Measurements from ENCODE around the gene GNPTG.
"Not testable (repeated sequence)": the region's sequence is repeated elsewhere in the genome, so short reads cannot be mapped to it uniquely, and the experiment has no call there.

Gene GNPTG

DNA sequence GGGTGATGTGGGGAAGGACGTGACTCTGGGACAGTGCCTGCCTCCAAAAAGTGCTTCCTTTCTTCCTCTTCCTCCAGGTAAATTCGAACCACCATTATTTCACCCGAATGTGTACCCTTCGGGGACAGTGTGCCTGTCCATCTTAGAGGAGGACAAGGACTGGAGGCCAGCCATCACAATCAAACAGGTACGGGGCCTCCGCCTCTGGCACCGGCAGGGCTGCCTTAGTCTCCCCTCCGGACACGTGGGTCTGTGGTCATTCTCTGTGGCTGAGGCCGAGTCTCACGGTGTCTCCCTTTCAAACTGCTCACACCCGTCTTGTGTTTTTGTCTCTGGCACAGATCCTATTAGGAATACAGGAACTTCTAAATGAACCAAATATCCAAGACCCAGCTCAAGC is 31.6 kb upstream of the GNPTG start:
- DNase-seq = no peak

DNA sequence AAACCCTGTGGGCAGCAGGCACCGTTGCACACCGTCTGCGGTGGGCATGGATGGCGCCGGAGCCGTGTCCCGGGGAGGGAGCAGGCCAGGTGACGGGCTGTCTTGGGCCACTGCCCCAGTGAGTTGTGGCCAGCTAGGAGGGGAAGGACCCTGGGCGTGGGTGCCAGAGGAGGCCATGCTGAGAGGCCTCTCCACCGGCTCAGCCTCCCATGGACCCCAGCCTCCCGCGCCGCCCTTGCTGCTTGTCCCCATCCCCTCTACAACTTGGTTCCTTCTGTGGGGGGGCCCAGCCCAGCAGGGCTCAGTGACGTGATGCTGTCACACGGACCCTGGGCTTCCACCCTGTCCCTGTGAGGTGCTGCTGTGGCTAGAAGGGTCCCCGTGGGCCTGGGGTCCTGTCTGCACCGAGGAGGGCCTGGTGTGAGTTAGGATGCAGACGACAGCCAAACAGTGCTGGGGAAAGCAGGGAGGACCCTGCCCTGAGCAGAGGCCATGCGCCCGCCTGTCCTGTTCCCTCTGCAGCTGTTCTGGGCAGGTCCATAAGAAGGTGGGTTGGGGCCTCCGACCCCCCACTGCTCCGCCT is 31.0 kb upstream of the GNPTG start:
- DNase-seq = no peak

DNA sequence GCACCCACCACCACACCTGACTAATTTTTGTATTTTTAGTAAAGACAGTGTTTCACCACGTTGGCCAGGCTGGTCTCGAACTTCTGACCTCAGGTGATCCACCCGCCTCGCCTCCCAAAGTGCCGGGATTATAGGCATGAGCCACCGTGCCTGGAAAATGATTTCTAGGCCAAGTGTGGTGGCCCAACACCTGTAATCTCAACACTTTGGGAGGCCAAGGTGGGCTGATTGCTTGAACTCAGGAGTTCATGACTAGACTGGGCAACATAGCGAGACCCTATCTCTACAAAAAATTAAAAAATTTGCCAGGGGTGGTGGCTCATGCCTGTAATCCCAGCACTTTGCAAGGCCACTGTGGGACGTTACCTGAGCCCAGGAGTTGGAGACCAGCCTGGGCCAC is 29.3 kb upstream of the GNPTG start:
- DNase-seq = no peak

DNA sequence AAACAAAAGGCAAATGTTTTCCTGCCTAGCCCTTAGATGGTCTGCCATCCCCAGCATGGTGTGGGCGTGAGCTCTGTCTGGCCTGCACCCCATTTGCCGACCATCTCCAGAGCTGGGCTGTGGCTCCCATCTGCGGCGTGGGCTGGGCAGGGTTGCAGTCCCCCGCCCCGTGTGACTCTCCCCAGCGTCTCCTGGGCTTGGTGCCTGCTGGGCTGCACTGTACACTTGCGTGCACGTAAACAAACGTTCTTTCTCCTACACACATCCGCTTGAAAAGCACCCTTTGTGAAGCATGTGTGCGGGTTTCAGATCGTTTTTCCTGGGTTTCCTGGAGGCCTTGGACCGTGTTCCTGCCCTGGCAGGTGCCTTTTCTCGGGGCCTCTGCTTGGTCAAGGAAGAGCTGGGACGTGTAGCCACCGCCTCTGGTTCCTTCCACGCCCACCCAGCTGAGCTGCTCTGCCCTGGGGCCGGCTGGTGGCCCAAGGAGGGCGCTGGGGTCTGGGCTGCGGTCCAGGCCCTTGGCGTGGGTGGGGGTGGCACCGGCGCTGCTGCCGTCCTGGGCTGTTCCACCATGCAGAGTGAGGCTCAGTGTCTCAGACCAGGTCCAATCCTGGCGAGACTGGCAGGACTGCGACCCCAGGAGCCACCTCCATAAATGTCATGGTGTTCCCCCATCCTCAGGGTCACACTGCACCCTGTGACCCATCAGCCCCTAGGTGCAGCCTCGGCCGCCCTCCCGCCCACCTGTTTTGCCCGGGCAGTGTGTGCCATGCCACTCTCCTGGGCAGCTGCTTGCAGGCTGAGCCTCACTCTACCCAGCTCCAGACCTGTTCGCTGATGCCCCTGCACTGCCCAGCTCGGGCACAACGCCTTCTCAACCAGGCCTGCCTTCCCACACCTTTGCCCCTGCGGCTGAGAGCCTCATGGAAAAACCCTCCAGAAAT is 28.2 kb upstream of the GNPTG start:
- DNase-seq = no peak

DNA sequence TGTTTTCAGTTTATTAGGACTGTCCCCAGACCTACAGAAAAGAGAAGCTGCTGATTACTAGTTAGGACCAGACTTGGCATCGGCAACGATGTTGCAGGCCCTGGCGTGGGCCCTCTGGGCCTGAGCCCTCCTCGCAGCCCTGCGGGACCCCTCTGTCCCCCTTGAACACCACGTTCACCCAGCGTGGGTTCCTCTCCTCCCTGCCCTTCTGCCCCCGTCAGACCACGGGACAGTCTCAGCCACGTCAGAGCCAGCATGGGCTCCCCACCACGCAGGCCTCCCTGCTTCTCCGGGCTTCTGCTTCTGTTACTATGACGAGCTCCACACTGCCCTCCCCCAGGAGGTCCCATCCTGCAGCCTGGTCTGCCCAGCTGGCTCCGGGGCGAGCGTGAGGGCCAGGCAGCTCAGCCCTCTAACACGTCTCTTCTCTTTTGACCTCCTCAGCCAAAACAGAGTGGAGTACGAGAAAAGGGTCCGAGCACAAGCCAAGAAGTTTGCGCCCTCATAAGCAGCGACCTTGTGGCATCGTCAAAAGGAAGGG is 27.4 kb upstream of the GNPTG start:
- no peak for DNase-seq

DNA sequence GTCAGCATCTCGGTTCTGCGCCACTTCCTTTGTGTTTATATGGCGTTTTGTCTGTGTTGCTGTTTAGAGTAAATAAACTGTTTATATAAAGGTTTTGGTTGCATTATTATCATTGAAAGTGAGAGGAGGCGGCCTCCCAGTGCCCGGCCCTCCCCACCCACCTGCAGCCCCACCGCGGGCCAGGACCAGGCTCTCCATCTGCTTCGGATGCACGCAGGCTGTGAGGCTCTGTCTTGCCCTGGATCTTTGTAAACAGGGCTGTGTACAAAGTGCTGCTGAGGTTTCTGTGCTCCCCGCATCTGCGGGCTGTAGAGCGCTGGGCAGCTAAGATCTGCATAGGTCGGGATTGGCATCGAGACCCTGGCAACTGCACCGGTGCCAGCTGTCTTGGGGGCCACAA is 26.5 kb upstream of the GNPTG start:
- no peak for DNase-seq

DNA sequence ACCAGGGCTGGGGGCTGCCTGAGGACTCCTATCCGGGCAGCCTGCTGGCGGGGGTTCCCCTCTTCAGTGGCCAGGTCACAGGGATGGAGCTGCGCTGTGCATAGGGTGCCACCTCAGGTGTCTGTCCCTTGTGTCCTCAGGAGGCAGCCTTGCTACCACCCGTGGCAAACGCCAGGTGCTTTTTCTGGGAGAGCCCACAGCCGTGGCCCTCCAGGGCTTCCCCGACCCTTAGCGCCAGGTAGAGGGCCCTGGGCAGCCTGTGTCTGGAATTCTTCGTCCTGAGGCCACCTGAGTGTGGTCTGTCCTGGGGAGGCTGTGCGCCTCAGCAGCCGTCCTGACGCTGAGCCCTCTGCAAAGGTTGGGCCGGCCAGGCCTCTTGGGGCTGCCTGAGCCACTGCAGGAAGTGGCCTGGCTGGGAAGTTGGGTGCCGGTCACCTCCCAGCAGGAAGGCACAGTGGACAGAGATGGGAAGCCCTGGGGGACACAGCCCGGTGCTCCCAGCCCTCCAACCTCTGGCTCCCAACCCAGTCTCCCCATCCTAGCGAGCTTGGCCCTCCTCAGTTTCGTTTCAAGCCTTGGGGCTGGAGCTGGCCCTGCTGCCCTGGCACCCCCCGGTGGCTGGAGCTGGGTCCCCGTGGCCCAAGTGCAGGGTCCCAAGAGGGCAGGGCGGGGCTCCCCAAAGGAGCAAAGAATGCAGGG is 25.9 kb upstream of the GNPTG start:
- DNase-seq = no peak

DNA sequence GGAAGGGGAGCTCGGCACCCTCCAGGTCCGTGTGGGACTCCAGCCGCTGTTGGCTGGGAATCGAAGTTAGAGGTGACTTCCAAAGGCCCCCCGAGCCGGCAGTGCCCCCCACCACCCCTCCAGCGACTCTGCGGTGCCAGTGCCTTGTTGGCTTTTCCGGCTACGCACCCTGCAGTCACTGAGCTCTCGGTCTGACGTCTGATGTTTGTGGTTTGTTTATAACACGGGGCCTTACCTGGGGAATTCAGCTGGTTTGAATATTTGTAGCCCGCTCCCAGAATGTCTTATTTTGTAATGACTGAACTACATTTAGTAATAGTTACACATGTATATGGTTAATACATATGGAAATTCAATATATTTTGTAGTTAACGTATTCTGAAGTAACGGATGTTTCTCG is 25.3 kb upstream of the GNPTG start:
- DNase-seq = no peak

DNA sequence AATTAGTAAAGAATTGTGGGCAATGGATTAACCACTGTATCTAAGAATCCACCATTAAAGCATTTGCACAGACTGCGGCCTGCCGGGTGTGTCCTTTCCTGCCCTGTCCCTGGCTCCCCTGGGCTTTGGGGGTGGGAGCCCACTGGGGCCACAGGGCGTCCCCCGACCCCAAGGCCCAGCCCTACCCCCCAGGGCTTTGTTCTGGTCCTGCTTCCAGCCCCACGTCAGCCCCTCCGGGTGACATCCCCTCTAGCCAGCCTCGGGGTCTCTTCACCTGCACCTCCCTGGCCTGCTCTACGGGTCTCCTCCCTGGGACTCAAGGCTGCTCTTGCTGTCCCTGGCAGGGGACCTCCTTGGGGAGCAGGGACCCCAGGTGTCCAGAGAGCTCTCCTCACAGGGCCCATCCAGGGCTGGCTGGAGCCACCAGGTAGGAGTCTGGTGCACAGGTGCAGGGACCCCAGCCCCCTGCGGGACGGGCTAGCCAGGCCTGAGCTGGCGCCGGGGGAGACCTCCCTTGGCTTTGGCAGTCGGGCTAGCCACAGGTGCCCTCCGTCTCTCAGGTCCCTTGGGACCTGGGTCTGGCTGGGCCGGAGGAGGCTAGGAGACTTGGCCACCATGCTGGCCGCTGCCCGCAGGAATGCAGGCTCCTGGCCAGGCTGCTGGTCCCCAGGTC is 24.6 kb upstream of the GNPTG start:
- no peak for DNase-seq

DNA sequence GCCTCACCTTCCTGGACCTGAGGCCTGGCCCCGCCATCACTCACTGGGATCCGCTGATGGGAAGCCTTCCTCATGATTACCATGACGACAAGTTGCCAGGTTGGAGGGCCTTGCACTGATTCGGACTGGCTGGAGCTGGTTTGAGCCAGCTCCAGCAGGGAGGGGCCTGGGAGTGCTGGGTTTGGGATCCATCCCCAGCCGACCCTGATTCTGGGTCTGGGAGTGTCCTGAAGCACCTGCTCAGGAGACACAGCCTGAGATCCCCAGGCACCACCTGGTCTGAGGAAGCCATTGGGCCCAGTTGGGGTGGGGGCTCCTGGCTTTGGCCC is 24.1 kb upstream of the GNPTG start:
- no peak for DNase-seq

DNA sequence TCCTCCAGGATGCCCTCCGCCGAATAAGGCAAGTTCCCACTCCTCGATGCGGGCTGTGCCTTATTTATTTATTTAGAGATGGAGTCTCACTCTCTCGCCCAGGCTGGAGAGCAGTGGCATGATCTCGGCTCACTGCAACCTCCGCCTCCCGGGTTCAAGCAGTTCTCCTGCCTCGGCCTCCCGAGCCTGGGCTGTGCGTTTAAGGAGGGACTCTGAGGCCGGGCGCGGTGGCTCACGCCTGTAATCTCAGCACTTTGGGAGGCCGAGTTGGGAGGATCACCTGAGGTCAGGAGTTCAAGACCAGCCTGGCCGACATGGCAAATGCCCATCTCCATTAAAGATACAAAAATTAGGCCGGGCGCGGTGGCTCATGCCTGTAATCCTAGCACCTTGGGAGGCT is 23.6 kb upstream of the GNPTG start:
- not testable (repeated sequence) for DNase-seq

DNA sequence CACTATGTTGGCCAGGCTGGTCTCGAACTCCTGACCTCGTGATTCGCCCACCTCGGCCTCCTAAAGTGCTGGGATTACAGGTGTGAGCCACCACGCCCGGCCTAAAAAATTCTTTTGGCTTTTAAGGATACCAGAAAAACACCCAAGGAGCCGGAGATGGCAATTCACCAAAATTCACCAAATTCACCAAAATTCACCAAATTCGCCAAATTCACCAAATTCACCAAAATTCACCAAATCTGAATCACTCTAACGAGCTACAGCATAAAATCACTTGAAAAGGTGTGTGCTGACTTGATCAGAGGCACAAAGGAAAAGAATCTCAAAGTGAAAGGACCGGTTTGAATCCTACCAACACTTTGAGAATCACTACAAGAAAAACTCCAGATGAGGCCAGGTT is 22.8 kb upstream of the GNPTG start:
- not testable (repeated sequence) for DNase-seq

DNA sequence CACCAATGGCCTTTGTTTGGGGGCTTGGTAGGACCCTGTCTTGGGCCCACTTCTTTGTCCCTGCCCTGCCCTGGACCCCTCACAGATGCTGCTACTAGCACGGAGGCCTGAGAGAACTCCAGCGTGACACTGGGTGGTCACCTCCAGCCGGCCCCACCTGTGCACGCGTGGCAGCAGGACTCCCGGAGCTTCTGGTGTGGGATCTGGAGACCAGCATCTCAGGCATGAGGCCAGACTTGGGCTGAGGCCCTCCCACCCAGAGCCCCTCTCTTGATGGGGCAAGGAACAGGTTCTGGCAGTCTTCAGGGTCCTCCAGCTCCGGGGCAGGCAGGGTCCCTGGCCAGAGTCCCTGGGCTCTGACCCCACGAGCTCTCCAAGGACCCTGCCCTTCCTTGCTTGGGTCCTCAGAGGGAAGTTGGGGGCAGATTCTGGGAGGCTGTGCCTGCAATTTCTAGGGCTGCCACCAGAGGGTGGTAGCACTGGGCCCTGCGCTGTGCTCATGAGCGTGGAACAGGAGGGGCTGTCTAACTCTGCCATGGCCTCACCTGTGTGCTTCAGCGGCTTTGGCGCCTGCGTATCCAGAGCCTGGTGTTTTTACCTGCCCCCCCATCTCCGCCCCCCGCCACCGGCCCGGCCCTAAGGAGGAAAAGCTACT is 21.3 kb upstream of the GNPTG start:
- no peak for DNase-seq

DNA sequence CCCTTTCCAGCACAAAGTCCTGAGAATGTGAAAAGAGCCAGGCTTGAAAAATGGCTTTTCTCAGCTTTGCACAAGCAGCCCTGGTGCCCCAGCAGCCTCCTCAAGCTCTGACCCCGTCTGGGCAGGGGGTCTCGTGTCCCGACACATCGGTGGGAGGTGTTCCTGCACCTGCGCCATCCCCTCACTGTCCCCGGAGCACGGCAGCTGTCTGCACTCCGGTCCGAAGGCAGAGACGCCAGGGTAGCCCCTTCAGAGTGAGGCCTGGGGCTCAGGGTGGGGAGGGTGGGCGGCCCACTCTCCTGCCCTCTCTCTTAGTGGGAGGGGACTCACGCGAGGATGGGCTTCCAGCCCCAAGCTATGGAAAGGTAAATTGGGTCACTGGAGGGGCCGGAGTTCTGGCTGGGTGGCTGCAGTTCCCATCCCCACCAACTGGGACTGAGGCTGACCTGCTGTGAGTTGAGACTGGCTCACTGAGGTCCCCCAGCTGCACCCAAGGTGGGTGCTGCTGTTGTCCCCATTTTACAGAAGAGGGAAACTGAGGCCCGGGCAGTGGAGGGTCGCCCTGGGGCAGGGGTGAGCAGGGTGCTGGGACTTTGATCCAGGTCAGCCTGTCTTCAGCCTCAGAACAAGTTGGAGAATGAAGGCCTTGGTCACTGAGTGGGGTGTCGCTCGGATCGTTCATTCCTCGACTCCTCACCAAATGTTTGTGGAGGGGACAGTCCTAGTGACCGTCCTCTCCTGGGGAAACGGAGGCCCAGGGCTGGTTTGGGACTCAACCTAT is 20.6 kb upstream of the GNPTG start:
- no peak for DNase-seq

DNA sequence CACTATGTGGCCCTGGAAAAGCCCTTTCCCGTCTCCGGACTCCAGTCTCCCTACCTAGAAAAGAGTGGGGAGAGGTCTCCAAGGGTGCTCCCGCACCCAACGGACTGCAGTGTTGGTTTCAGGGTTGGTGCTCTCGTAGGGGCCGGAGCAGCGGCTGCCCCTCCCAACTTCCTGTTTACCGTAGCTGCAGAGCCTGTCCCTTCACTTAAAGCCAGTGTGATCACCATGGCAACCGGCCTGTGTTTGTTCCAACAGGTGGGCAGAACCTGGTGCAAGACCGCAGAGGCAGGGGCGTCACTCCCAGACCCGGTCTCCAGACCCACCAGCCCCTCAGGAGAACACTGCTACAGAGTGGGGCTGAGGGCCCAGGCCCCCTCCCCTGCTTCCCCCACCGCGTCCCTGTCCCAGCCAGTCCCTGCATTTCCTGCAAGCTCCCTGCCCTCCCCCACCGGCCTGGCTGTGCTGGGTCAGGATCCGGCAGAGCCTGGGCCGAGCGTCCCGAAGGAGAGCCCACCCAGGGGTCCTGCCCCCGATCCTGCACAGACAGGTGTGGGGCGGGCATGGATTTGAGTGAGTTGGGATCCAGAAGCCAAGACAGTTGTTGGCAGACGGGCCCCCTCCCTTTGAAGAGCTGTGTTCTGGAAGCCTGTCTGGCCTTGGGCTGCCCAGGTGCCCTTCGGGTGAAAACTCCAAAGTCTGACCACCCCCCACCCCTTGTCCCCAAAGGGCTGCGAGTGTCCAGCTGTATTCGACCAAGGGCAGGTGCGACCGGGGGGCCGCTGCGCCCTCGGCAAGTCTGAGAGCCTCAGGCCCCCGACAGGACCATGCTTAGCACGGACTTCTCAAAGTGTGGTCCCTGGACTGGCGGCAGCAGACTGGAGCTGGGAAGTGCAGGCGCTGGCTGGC is 19.8 kb upstream of the GNPTG start:
- DNase-seq = peak; percentile 40

DNA sequence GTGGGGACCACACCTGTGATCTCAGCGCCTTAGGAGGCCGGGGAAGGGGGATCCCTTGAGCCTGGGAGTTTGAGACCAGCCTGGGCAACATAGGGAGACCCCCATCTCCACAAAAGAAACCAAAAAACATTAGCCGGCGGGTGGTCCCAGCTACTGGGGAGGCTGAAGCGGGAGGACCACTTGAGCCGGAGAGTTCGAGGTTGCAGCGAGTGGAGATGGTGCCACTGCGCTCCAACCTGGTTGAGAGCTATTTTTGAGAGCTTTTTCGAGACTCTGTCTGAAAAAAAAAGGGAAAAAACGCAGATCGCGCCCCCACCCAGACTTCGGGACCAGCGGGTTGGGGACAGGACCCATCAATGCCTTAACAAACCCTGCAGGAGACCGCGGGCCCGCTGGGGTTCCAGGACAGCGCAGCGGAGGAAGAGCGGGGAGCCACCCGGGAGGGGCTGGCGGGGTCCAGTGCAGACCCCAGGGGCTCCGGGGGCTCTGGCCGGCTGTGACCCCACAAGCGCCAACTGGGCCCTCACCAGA is 19.0 kb upstream of the GNPTG start:
- no peak for DNase-seq

DNA sequence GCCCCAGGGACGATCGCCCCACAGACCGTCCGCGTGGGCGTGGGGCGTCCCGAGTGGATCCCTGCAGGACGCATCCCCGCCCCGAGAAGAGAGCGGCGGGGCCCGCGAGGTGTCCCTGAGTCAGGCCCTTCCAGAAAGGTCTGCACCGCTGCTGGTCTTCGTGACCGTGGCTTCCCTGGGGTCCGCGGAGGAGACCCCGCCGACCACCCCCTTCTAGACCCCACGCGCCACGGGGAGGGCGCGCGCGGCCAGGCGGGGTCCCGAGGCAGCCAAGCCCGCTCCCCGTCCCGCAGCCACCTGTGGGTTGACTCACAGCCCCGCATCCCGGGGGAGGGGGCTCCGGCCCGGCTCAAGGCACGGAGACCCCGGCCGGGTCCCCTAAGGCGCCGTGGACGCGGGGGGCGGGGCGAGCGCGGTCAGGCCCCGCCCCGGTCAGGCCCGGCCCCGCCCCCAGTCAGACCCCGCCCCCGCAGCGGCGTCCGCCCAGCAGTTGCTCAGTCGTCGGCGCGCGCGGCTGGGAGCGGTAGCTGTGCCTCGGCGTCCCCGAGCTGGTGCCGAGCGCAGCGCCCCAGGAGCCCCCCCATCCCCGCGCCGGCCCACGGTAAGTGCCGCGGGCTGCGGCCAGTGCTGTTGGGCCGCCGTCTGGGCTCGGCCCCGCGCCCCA is 18.4 kb upstream of the GNPTG start, which contains the start of gene BAIAP3:
TSS of gene BAIAP3 (plus strand) at position 497 of the 664 bp plus-strand sequence. CDS start 4,905 bp downstream, outside the sequence.
- peak; percentile 48 for DNase-seq

DNA sequence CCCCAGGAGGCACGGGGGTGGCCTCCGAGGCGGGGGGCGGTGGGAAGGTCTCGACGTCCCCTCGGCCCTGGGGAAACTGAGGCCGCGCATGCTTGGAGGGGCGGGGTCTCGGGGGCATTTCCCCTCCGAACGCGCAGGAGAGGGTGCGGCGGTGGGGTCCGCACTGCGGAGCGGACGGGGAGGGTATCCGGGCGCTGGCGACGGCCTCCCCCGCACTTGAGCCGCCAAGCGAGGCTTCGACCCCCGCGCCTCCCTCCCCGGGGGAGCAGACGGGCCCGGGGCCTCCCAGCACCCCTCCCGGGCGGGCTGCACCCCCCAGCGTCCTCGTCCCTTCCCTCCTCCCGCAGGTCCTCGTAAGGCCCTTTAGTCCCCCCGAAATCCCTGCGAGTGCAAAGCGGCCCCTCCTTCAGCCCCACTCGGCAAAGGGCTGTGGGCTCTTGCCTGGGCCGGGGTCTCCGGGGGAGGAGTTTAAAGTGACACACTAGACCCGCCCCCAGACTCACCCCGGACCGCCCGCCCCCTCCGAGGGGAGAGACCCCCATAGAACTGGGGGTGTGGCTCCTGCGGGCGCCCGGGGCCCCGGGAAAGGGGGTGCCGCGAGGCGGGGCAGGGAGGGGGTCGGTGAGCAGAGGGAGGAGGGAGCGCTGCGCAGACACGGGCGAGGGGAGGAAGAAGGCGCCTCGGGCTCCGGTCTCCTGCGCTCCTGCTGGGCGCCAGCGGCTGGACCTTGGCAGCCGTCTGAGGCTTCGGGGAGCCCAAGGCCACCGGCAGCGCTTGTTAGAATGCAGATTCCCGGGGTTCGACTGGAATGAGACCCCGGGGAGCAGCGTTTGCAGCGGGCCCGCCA is 17.7 kb upstream of the GNPTG start:
- DNase-seq = no peak

DNA sequence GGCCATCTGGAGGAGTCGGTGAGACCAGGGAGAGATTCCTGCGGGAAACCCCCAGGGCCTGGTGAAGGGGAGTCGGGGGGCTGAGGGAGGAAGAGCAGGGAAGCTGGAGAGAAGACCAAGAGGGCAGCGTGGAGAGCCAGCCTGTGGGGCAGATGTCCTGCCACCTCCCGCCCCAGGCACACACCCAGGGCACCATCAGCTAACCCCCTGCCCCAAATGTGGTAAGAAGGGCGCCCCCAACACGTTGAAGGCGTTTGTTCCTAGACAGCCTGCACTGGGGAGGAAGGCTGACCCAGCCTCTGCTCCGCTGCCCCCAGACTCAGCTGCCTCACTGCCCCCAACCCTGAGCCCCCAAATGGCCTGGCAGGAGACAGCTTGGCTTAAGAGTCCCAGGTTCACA is 17.0 kb upstream of the GNPTG start:
- no peak for DNase-seq

Data from stimulated activated CD4-positive, alpha-beta T cell treated with anti-CD3 and anti-CD28 coated beads, Interleukin-4, amount 100 ng/mL, for 24 hours (primary cell).